Fibroblast of lung (primary cell): ENCODE measurements around the gene CCDC73. TPM values are rescaled to one million over a fixed set of nuclear protein-coding genes. Genes with fewer than 3 reads are reported as not detected.

Experiments
- DNase-seq, 2 donors: peaks; one replicate each; pipeline versions ENCODE4 v3.0.0 to v3.0.0-alpha.2; 2010; ENCODE audit warnings: low read depth in 2 of 2
- H2AFZ ChIP-seq: 2 replicates; pipeline ENCODE4 v1.5.1; 2012; ENCODE audit warnings: low read length, control low read depth, inconsistent platforms
- H3K27ac ChIP-seq: 2 replicates; pipeline ENCODE4 v1.5.1; 2011; ENCODE audit warnings: low read length, control low read depth; ENCODE audit not compliant: insufficient read depth
- H3K27me3 ChIP-seq: 2 replicates; pipeline ENCODE4 v1.5.1; 2011; ENCODE audit warnings: mild to moderate bottlenecking, low read length; ENCODE audit not compliant: control insufficient read depth, insufficient read depth
- H3K36me3 ChIP-seq: 2 replicates; pipeline ENCODE4 v1.5.1; 2011; ENCODE audit warnings: low read length; ENCODE audit not compliant: control insufficient read depth, insufficient read depth
- H3K4me1 ChIP-seq: 2 replicates; pipeline ENCODE4 v1.5.1; 2011; ENCODE audit warnings: low read length; ENCODE audit not compliant: control insufficient read depth, insufficient read depth; ENCODE audit errors: extremely low read depth
- H3K4me2 ChIP-seq: 2 replicates; pipeline ENCODE4 v1.5.1; 2011; ENCODE audit warnings: low read length, control low read depth; ENCODE audit not compliant: insufficient read depth; ENCODE audit errors: extremely low read depth
- H3K4me3 ChIP-seq, 4 experiments: fragments of 200-600 bp in 1 of 4; sonication (generic) in 1 of 4; replicated peaks in 1 of 4; 2 replicates each; pipeline ENCODE4 v1.5.1; 2011 to 2016; ENCODE audit warnings: low read length in 4 of 4, low read depth in 3 of 4, mild to moderate bottlenecking in 3 of 4, control low read depth in 2 of 4, inconsistent platforms in 1 of 4, mixed read lengths in 1 of 4; ENCODE audit not compliant: insufficient read depth in 1 of 4; ENCODE audit errors: control extremely low read depth in 1 of 4
- H3K79me2 ChIP-seq: 2 replicates; pipeline ENCODE4 v1.5.1; 2012; ENCODE audit warnings: mild to moderate bottlenecking, low read length, inconsistent platforms; ENCODE audit not compliant: control insufficient read depth, insufficient read depth
- H3K9ac ChIP-seq: 2 replicates; pipeline ENCODE4 v1.5.1; 2011; ENCODE audit warnings: mild to moderate bottlenecking, low read length, control low read depth; ENCODE audit not compliant: insufficient read depth
- H3K9me3 ChIP-seq: 2 replicates; pipeline ENCODE4 v1.5.1; 2012; ENCODE audit warnings: low read depth, low read length; ENCODE audit not compliant: control insufficient read depth, insufficient read depth
- H4K20me1 ChIP-seq: 2 replicates; pipeline ENCODE4 v1.5.1; 2011; ENCODE audit warnings: low read length; ENCODE audit not compliant: control insufficient read depth, insufficient read depth; ENCODE audit errors: extremely low read depth
- CTCF ChIP-seq, 2 donors: IDR thresholded peaks in 1 of 2; conservative IDR thresholded peaks in 1 of 2; 1 replicate in 1 of 2; 2 replicates in 1 of 2; pipeline ENCODE4 v1.5.1; 2011 to 2012; ENCODE audit warnings: low read length in 2 of 2, control low read depth in 1 of 2, inconsistent platforms in 1 of 2, low read depth in 1 of 2, mild to moderate bottlenecking in 1 of 2
- EZH2 ChIP-seq: IDR thresholded peaks from 2 replicates; pipeline ENCODE4 v1.5.1; 2012; ENCODE audit warnings: low read length, control low read depth, mild to moderate bottlenecking; ENCODE audit errors: missing control alignments
- polyA plus RNA-seq, 2 donors: library from polyadenylated mRNA; depleted of rRNA in 1 of 2; stranded (reverse) in 1 of 2; unstranded in 1 of 2; fragments of >200 nt; gene quantifications; 2 replicates each; pipeline ENCODE4 v1.2.1, GENCODE V29; 2011 to 2012; ENCODE audit warnings: missing spikeins in 1 of 2
- total RNA-seq: library from RNA; depleted of rRNA; stranded (reverse); fragments of >200 nt; gene quantifications from 2 replicates; pipeline ENCODE4 v1.2.1, GENCODE V29; 2014

Gene CCDC73
- total and polyA plus RNA-seq, 2 donors (not counting 1 experiment from before 2014, with no cell fraction given), result under 0.01 TPM; not detected in 1

- DNase-seq, result no peak
- no peak for TF ChIP-seq CTCF (conservative IDR thresholded peaks at IDR 0.05 in 1 of 2, IDR thresholded peaks at IDR 0.05 in 1 of 2; ENCODE audit: low read depth in 1 of 2, low read length in 2 of 2)
- TF ChIP-seq EZH2, result no peak
- H2AFZ ChIP-seq, result no peak overlapping the region
- no peaks in the 10 kb centered on the region for H4K20me1 ChIP-seq
- no peak overlapping the region for H3K4me2 ChIP-seq
- no peaks in the 10 kb centered on the region for H3K79me2 ChIP-seq
- no peak overlapping the region for H3K27ac ChIP-seq
- no peaks in the 10 kb centered on the region for H3K9me3 ChIP-seq
- no peaks in the 10 kb centered on the region for H3K27me3 ChIP-seq
- H3K4me1 ChIP-seq, result no peaks in the 10 kb centered on the region
- H3K9ac ChIP-seq, result no peak overlapping the region
- no peak overlapping the region for H3K4me3 ChIP-seq
- H3K36me3 ChIP-seq, result no peaks in the 10 kb centered on the region
Observed at GRCh38 chr11:32819187-32819586, 24.7 kb upstream of the CCDC73 start.

- Histone ChIP-seq H3K9me3 (no peaks in the 10 kb centered on the region), H3K36me3 (no peaks in the 10 kb centered on the region), H3K79me2 (no peaks in the 10 kb centered on the region), H3K9ac (no peak overlapping the region), H2AFZ (no peak overlapping the region), H3K4me1 (no peaks in the 10 kb centered on the region), H3K27ac (no peak overlapping the region), H3K4me3 (no peak overlapping the region), H3K27me3 (no peaks in the 10 kb centered on the region), H4K20me1 (no peaks in the 10 kb centered on the region), H3K4me2 (no peak overlapping the region)
- TF ChIP-seq EZH2 (no peak), CTCF (conservative IDR thresholded peaks at IDR 0.05 in 1 of 2, IDR thresholded peaks at IDR 0.05 in 1 of 2; ENCODE audit: low read depth in 1 of 2, low read length in 2 of 2) (no peak)
- no peak for DNase-seq
Observed at GRCh38 chr11:32817852-32818183, 23.4 kb upstream of the CCDC73 start.

- H3K36me3 ChIP-seq, result no peaks in the 10 kb centered on the region
- no peak overlapping the region for H2AFZ ChIP-seq
- H3K4me1 ChIP-seq, result no peaks in the 10 kb centered on the region
- H3K9me3 ChIP-seq, result no peaks in the 10 kb centered on the region
- H3K4me3 ChIP-seq, result no peak overlapping the region
- H3K79me2 ChIP-seq, result no peaks in the 10 kb centered on the region
- H3K9ac ChIP-seq, result no peak overlapping the region
- H3K27ac ChIP-seq, result no peak overlapping the region
- DNase-seq, result peak in 1 of 2 donors; percentile 52
- no peaks in the 10 kb centered on the region for H4K20me1 ChIP-seq
- no peaks in the 10 kb centered on the region for H3K27me3 ChIP-seq
- TF ChIP-seq EZH2 (no peak), CTCF (conservative IDR thresholded peaks at IDR 0.05 in 1 of 2, IDR thresholded peaks at IDR 0.05 in 1 of 2; ENCODE audit: low read depth in 1 of 2, low read length in 2 of 2) (no peak)
- no peak overlapping the region for H3K4me2 ChIP-seq
Observed at GRCh38 chr11:32817181-32817851, 22.9 kb upstream of the CCDC73 start.
